Breast epithelium (tissue), 4 donors: ENCODE measurements around the gene F2R. TPM values are rescaled to one million over a fixed set of nuclear protein-coding genes. Genes with fewer than 3 reads are reported as not detected.
"Not testable (repeated sequence)": the region's sequence is repeated elsewhere in the genome, so short reads cannot be mapped to it uniquely, and the experiment has no call there.

Experiments
- DNase-seq, 2 donors: peaks; one replicate each; pipeline ENCODE4 v3.0.0-alpha.2; 2019; ENCODE audit warnings: low spot score in 2 of 2
- H3K27ac ChIP-seq, 2 donors: fragments of 200-600 bp; sonication (generic) in 1 of 2; one replicate each; pipeline ENCODE4 v1.5.1; 2016 to 2019; ENCODE audit warnings: mild to moderate bottlenecking in 1 of 2
- H3K27me3 ChIP-seq, 2 donors: fragments of 200-600 bp; sonication (generic) in 1 of 2; one replicate each; pipeline versions ENCODE4 v1.5.1 to v1.6.0; 2017 to 2019; ENCODE audit warnings: control low read depth in 1 of 2, mild to moderate bottlenecking in 1 of 2
- H3K36me3 ChIP-seq: fragments of 200-600 bp; one replicate; pipeline ENCODE4 v1.5.1; 2019
- H3K4me1 ChIP-seq, 2 donors: fragments of 200-600 bp; sonication (generic); one replicate each; pipeline ENCODE4 v1.5.1; 2016 to 2019; ENCODE audit warnings: control low read depth in 1 of 2
- H3K4me3 ChIP-seq, 3 donors: fragments of 200-600 bp; sonication (generic); 1 replicate in 2 of 3; 2 replicates in 1 of 3; pipeline ENCODE4 v1.5.1; 2016 to 2019; ENCODE audit warnings: mild to moderate bottlenecking in 3 of 3, moderate library complexity in 2 of 3
- H3K9me3 ChIP-seq, 2 donors: fragments of 200-600 bp; sonication (generic) in 1 of 2; one replicate each; pipeline ENCODE4 v1.5.1; 2016 to 2019; ENCODE audit warnings: control low read depth in 1 of 2
- POLR2A ChIP-seq: fragments of 450-650 bp; IDR thresholded peaks from one replicate; pipeline ENCODE4 v1.6.1; 2016; ENCODE audit warnings: antibody characterized with exemption, mild to moderate bottlenecking, moderate library complexity
- POLR2AphosphoS5 ChIP-seq, 3 donors: sonication (generic); formaldehyde crosslinking; IDR thresholded peaks; one replicate each; pipeline ENCODE4 v1.6.1; 2017; ENCODE audit warnings: antibody characterized with exemption in 3 of 3
- intact Hi-C: fragments of 100-400 bp; cut with DNase I; formaldehyde crosslinking; loops from one replicate; pipeline ENCODE4 v1.15.1; 2023; ENCODE audit warnings: low total_unique reads
- total RNA-seq, 3 donors: library from RNA; depleted of rRNA; stranded (reverse); fragments of >200 nt; gene quantifications; one replicate each; pipeline ENCODE4 v1.1.0, GENCODE V29; 2016
- TF ChIP-seq, protein P1 (sequence below), 3 donors: fragments of 450-650 bp; IDR thresholded peaks; one replicate each; pipeline ENCODE4 v1.5.1; 2016 to 2017; ENCODE audit warnings: antibody characterized with exemption in 3 of 3, mild to moderate bottlenecking in 3 of 3, moderate library complexity in 3 of 3

Gene F2R
- total RNA-seq, 3 donors from 2014 or later, result 15.1 to 39.4 (median 27.2) TPM

DNA sequence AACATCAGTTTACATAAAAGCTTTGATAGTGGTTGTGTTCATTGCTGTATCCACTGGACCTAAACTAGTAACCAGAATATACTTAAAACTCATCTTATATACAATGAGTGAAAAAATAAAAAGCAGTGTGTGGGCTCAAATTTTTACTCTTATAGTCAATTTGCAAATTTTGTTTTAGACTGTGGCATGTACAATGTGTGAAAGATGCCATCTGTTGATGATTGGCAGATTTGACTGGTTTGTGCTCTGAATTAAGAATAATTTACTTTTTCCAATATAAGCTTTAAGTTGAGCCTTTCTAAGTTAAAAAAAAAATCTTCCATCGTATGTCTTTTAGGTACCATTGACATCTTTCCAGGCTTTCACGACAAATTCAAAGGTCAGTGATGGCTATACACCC is 60.5 kb downstream of the F2R start:
- no peak for TF ChIP-seq POLR2A
- no peak for TF ChIP-seq POLR2AphosphoS5 (IDR thresholded peaks at IDR 0.05)
- TF ChIP-seq, protein P1, sequence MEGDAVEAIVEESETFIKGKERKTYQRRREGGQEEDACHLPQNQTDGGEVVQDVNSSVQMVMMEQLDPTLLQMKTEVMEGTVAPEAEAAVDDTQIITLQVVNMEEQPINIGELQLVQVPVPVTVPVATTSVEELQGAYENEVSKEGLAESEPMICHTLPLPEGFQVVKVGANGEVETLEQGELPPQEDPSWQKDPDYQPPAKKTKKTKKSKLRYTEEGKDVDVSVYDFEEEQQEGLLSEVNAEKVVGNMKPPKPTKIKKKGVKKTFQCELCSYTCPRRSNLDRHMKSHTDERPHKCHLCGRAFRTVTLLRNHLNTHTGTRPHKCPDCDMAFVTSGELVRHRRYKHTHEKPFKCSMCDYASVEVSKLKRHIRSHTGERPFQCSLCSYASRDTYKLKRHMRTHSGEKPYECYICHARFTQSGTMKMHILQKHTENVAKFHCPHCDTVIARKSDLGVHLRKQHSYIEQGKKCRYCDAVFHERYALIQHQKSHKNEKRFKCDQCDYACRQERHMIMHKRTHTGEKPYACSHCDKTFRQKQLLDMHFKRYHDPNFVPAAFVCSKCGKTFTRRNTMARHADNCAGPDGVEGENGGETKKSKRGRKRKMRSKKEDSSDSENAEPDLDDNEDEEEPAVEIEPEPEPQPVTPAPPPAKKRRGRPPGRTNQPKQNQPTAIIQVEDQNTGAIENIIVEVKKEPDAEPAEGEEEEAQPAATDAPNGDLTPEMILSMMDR (IDR thresholded peaks at IDR 0.05), result no peak
- no peaks in the 10 kb centered on the region for H3K4me1 ChIP-seq
- H3K27me3 ChIP-seq, result no peaks in the 10 kb centered on the region
- intact Hi-C loops, result no loop called here
- H3K4me3 ChIP-seq, result no peak overlapping the region
- no peaks in the 10 kb centered on the region for H3K9me3 ChIP-seq
- no peak overlapping the region for H3K27ac ChIP-seq
- H3K36me3 ChIP-seq, result no peaks in the 10 kb centered on the region
- DNase-seq, result no peak

DNA sequence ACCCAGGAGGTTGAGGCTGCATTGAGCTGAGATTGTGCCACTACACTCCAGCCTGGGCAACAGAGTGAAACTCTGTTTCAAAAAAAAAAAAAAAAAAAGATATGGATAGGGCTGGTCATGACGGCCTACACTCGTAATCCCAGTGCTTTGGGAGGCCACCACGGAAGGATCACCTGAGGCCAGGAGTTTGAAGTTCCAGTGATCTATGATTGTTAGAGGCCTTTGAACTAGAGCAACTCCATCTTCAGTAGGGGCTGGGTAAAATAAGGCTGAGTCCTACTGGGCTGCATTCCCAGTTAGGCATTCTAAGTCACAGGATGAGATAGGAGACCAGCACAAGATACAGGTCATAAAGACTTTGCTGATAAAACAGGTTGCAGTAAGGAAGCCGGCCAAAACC is 64.7 kb downstream of the F2R start:
- H3K36me3 ChIP-seq, H3K27me3 ChIP-seq, H3K4me3 ChIP-seq, DNase-seq, H3K4me1 ChIP-seq, H3K9me3 ChIP-seq, H3K27ac ChIP-seq, intact Hi-C loops: not testable (repeated sequence)

DNA sequence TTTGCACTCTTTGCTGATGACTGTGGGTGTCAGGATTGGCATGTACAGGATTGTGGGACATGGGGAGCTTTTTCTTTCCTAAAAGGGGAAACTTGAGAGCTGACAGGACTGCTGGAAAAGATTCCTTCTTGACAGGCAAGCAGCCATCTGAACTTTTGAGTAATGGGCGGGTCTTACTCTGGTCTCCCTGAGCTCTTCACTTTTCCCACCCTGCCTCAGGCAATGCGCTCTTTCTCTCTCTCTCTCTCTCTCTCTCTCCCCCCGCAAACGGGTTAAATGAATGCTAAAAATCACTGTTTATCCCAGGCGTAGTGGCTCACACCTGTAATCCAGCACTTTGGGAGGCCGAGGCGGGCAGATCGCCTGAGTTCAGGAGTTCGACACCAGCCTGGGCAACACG is 65.8 kb downstream of the F2R start:
- Histone ChIP-seq H3K36me3 (no peaks in the 10 kb centered on the region), H3K4me1 (no peaks in the 10 kb centered on the region), H3K27me3 (no peaks in the 10 kb centered on the region), H3K27ac (no peak overlapping the region), H3K4me3 (no peak overlapping the region), H3K9me3 (no peaks in the 10 kb centered on the region)
- DNase-seq, result no peak
- TF ChIP-seq, protein P1 (IDR thresholded peaks at IDR 0.05), result no peak
- TF ChIP-seq POLR2A, result no peak
- intact Hi-C loops, result no loop called here

DNA sequence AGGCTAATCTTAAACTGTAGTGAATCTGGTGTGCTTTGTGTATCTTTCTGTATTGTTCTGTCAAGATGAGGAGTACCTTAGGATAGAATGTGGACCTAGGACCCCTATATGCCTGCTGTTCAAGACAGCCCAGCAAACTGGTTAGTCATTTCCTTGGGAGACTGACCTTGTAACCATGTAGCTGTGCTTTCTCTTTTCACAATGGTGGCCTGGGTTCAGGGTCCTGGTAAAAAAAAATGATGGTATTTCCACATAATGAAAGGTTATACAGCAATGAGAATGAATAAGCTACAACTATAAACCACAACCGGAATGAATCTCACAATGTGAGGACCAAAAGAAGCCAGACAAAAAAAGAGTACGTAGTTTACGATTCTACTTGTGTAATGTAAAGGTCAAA is 66.5 kb downstream of the F2R start:
- Histone ChIP-seq H3K27me3 (no peaks in the 10 kb centered on the region), H3K27ac (no peak overlapping the region), H3K36me3 (no peaks in the 10 kb centered on the region), H3K4me1 (no peaks in the 10 kb centered on the region), H3K4me3 (no peak overlapping the region), H3K9me3 (no peaks in the 10 kb centered on the region)
- TF ChIP-seq, protein P1 (IDR thresholded peaks at IDR 0.05), result no peak
- TF ChIP-seq POLR2A (no peak), POLR2AphosphoS5 (IDR thresholded peaks at IDR 0.05) (no peak)
- intact Hi-C loops, result no loop called here
- no peak for DNase-seq

Other genes with a start within 250 kb of the F2R start
- gene F2RL2, start 92.7 kb upstream of the F2R start, total RNA-seq, result 1 to 10 TPM in 2 of 3 donors, under 1 TPM in 1; under 0.01 to 3.4 (median 2.9) TPM
- gene F2RL1, start 102.9 kb downstream of the F2R start, total RNA-seq, result 10 to 100 TPM in 1 of 3 donors, 1 to 10 TPM in 1, under 1 TPM in 1; 0.64 to 13.8 (median 5.6) TPM
- 1 to 10 TPM in 1 of 3 donors, under 1 TPM in 1, not detected in 1; 0.33 to 1.0 TPM for gene S100Z, start 133.9 kb downstream of the F2R start, total RNA-seq
- gene CRHBP, start 236.9 kb downstream of the F2R start, total RNA-seq, result 1 to 10 TPM in 2 of 3 donors, under 1 TPM in 1; 0.73 to 5.1 (median 2.3) TPM